ENCODE results near the gene HNRNPAB.
"Not testable (repeated sequence)": the region's sequence is repeated elsewhere in the genome, so short reads cannot be mapped to it uniquely, and the experiment has no call there.

HNRNPAB gene

DNA sequence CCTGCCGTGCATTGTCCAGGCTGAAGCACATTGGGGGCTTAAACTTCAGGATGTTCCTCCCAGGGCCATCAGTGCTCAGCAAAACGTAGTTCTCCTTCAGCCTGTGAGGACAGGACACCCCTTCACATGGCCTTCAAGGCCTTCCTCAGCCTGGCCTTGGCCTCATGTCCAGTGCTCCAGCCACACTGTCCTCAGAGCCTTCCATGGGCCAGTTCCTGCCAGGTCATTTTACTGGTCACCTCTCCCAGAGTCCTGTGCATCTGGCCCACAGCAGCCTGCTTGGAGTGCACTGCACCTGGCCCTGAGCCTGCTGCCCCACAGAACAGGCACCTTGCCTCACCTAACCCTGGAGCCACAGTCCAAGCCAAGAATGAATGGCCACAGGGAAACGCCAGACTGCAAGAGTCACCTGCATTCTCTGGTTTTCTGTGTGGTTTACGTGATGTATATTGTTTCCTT is 8.7 kb downstream of the HNRNPAB start:
- no peak for DNase-seq

DNA sequence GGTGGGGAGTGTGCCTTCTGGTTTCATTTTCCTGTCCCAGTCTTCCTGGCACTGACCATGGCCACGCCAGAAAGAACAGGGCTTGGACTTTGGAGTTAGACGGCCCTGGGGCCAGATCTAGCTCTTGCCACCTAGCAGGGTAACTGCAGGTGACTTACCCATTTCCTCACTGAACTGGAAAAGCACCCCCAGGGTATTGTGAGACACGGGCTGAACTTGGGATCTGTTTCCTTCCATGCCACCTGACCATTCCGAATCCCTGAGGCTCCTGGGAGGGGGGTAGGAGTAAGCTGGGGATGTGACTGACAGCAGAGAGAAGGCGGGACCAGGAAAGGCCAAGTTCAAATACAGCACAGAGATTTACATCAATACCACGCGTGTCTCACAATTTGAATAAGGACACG is 9.4 kb downstream of the HNRNPAB start:
- no peak for DNase-seq

- no peak for DNase-seq
These were observed 9.9 kb downstream of the HNRNPAB start for GRCh38 chr5:178214160-178214803.

DNA sequence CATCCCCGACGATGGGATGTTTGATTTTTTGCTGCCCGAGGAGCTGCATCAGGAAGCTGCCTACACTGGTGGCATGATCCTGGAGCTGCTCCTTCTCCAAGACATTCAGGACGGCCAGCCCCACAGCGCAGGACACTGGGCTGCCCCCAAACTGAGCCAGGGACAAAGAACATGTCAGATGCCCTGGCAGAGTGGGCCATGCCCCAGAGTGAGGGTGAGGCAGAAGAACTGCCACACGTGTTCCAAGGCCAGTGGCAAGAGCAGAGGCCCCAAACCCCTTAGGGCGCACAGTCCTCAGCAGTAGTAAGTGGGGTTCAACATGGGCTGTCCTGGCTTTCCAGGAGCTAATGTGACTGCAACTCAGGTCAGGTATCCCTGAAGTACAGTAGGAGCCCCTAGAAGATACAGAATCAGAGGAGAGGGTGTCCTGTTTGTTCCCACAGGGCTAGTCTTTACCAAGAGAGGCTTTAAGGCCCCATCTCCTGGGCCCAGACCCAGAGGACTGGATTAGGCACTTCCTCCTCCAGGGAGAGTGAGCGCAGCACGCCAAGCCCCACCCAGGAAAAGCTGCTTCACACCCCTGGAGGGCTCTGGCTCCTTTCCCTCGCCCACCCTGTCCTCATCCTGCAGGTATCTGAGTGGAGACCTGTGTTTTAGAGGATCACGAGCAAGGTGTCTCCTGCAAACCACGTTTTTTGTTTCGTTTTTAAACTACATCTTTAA is 11.1 kb downstream of the HNRNPAB start:
- DNase-seq = no peak

GRCh38 chr5:178216088-178216534 is 11.8 kb downstream of the HNRNPAB start:
- no peak for DNase-seq

DNA sequence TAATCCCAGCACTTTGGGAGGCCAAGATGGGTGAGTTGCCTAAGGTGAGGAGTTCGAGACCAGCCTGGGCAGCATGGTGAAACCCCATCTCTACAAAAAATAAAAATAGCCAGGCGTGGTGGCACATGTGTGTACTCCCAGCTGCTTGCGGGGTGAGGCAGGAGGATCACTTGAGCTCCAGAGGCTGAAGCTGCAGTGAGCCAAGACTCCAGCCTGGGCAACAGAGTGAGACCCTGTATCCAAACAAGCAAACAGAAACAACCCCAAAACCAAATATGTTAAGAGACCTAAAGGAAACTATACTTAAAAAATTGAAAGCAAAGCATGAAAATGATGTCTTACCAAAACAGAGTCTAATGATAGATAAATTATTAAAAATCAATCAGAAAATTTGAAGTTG is 12.4 kb downstream of the HNRNPAB start:
- DNase-seq = no peak

- no peak for DNase-seq
These were observed 14.0 kb downstream of the HNRNPAB start for GRCh38 chr5:178218237-178218776.

DNA sequence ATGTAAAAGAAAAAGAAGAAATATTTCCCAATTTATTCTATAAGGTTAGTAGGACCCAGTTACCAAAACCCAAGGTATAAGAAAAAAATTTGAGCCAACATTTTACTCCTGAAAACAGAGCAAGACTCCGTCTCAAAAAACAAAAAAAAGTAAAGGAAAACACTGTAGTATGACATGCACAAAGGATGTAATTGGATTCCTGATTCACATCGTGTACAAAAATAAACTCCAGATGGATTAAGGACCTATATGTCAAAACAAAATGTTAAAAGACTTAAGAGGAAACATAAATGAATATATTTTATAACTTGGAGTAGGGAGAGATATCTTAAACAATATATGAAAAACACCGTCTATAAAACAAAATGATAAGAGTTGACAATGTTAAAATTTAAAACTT is 14.5 kb downstream of the HNRNPAB start:
- no peak for DNase-seq

DNA sequence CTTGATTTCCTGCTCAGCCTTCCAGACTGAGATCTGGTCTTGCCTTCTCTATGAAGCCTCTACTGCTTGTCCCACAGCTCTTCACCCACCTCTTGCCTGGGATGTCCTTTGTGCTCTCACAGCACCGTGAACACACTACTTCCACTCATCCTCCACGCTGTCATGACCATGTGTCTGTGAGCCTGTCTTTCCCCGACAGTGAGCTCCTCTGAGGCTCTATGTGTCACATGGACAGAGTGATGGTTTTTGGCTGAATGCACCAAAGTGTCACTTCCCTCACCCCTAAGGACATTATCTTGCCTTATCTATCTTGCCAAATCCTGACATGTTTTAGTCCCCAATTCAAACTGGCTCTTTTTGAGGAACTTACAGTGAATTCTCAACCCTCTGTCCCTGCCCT is 16.9 kb downstream of the HNRNPAB start:
- DNase-seq = no peak

- DNase-seq = no peak
These were observed 17.5 kb downstream of the HNRNPAB start for GRCh38 chr5:178221853-178222252.

GRCh38 chr5:178222292-178222691 is 18.0 kb downstream of the HNRNPAB start:
- DNase-seq = no peak

DNA sequence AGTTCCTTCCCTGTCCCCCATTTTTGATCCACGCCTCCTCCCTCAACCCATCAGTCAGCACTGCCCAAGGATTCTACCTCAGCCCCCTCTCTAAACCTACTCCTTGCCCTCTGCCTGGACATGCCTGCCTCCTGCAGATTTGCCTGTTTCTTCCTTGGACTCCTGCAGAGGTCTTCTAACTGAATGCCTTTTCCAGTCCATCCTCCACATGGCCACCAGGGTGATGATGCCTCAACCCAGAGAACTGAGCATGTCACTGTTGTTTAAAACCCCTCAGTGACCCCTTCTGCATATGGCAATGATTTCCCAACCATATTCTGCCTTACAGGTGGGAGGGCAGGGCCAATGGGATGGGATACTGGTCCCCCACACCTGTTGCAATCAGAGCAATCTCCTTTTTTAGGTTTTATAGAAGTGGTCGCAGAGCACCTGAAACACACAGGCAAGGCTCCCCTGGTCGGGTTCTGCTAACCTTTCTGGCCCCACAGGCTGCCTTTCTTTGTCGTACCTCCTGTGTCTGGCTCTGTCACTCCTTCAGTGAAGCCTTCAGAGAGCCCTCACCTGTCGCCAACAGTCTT is 19.0 kb downstream of the HNRNPAB start:
- DNase-seq = no peak

DNA sequence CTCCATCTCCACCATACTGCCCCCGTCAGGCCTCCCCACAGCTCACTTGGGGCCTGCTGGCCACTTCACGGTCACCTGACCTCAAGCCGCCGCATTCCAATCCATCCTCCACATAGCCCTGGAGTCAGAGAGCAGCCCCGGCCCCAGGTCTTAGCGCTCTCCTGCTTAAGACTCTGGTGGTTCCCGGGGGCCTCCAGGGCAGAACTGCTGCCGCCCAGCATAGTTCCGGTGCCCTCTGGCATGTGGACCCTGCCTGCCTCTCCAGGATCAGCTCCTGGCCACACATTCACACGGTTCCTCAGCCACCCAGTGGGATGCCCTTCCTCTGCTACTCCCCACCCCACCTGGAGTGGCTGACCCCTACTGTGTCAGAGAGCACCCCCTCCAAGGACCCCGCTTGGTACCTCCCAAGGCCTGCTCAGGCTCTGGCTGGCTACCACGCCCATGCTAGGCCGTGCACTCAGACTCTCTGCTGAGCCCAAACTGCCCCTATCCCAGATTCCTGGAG is 19.5 kb downstream of the HNRNPAB start:
- no peak for DNase-seq

GRCh38 chr5:178224403-178224802 is 20.1 kb downstream of the HNRNPAB start:
- no peak for DNase-seq

- no peak for DNase-seq
These were observed 20.8 kb downstream of the HNRNPAB start for GRCh38 chr5:178225174-178225573.

GRCh38 chr5:178227138-178227659 is 22.9 kb downstream of the HNRNPAB start:
- DNase-seq = no peak

GRCh38 chr5:178227929-178228328 is 23.6 kb downstream of the HNRNPAB start:
- no peak for DNase-seq

DNA sequence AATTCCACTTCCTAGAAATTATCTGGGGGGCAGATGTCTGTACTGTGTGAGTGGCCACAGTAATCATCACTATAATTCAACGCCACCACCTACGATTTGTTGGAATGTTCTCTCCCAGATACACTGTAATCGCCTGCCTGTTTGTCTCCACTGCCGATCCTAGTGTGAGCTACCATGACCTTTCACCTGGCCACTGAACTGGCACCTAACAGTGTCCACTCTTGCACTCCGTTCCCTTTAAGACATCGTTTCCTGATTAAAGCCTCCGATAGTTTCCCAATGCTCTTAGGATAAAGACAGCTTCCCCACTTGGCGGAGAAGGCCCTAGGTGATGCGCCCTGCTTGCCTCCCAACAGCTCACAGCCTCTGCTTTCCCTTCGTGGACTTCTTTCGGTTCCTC is 24.3 kb downstream of the HNRNPAB start:
- DNase-seq = no peak

DNA sequence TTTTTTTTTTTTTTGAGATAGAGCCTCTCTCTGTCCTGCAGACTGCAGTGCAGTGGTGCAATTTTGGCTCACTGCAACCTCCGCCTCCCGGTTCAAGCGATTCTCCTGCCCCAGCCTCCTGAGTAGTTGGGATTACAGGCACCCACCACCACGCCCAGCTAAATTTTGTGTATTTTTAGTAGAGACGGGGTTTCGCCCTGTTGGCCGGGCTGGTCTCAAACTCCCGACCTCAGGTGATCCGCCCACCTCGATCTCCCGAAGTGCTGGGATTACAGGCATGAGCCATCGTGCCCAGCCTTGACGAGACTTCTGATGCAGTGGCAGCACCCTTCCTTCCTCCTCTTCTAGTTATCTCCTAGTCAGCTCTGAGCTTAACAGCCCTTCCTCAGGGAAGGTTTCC is 24.8 kb downstream of the HNRNPAB start:
- DNase-seq = not testable (repeated sequence)

GRCh38 chr5:178229861-178230260 is 25.5 kb downstream of the HNRNPAB start:
- no peak for DNase-seq

DNA sequence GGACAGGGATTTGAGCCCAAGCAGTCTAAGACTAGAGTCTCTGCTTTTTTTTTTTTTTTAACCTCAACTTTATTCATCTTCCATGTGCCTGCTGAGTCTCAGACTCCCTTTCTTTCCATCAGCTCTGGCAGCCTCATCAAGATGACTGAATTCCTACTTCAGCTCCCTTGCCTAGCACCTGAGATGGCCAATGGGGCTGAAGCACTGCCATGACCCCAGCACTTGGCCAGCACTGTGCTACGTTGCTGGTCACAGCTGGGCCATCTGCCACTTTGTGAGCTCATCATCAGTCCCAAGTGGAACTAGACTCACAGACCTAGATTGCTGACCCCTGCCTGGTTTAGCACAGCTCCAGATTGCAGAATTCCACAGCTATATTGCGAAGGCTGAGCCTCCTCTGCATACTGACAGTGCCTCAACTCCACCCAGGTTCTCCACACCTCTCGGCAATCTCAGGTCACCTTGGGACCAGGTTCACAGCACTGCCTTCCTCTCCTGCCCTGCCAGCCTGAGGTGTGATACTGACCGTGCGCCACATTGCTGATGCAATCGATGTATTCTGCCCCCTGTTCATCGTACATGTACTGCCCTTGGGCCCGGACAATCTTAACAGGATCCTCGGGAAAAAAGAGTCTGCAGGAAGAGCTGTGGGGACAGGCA is 26.7 kb downstream of the HNRNPAB start:
- DNase-seq = no peak

GRCh38 chr5:178231539-178232123 is 27.3 kb downstream of the HNRNPAB start:
- no peak for DNase-seq

All from T-helper 9 cell (primary cell).